ENCODE results near the gene SLC25A43.
A peak's percentile ranks its signal among the peaks of the same experiment; 100 is the strongest.

The SLC25A43 gene

DNA sequence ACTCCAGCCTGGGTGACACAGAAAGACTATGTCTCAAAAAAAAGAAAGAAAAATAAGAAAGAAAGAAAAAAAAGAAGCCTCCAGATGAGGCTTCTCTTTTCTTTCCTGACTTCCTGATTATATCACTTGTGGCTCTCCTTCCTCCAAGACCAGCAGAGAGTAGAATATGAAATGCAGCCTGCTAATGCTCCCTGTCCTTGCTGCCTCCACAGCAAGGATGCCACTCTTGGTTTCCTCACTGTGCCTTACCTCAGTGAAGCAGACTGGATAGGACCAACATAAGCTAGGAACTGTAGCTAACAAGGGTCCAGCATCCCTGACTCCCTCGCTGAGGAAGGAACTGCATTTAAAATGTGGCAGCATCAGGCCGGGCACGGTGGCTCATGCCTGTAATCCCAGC is 11.7 kb downstream of the SLC25A43 start:
- TF ChIP-seq, protein P1, sequence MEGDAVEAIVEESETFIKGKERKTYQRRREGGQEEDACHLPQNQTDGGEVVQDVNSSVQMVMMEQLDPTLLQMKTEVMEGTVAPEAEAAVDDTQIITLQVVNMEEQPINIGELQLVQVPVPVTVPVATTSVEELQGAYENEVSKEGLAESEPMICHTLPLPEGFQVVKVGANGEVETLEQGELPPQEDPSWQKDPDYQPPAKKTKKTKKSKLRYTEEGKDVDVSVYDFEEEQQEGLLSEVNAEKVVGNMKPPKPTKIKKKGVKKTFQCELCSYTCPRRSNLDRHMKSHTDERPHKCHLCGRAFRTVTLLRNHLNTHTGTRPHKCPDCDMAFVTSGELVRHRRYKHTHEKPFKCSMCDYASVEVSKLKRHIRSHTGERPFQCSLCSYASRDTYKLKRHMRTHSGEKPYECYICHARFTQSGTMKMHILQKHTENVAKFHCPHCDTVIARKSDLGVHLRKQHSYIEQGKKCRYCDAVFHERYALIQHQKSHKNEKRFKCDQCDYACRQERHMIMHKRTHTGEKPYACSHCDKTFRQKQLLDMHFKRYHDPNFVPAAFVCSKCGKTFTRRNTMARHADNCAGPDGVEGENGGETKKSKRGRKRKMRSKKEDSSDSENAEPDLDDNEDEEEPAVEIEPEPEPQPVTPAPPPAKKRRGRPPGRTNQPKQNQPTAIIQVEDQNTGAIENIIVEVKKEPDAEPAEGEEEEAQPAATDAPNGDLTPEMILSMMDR (conservative IDR thresholded peaks at IDR 0.05) = no peak

DNA sequence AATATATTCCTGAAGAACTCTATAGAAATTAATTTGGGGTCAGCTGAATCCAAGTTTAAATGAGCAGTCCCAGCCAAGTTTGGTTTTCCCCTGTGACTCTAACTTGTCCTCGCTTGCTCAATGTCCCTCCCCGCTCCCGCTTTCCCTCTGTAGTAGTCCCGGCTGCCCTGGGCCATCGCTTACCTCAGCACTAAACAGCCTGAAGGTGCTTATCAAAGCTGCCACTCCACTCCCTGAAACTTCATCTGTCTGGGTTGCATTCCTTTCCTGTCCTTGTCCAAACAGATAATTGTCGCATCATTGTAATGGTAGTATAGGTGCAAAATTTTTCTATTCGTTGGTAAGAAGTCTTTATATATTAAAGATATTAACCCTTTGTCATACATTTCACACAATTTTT is 12.8 kb downstream of the SLC25A43 start:
- H3K27ac ChIP-seq = no peak overlapping the region
- TF ChIP-seq, protein P1 (conservative IDR thresholded peaks at IDR 0.05) = no peak

More for the DNA sequence above, 11.7 kb downstream of the SLC25A43 start:
- no peak overlapping the region for H3K27ac ChIP-seq

DNA sequence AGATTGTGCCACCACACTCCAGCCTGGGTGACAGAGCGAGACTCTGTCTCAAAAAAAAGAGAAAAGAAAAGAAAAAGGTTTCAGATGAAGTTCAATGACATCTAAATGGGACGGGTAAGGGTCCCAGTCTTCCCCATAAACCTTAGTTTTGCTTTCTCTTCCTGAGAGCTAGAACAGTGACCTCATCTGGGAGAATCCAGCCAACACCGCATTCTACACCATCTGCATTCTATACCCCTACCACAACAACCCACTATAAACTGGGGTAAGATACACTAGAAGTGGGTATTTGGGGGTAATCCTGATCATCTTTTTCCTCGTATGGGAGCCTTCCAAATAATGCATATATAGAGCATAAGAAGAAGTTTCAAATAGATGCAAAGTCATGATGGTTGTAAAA is 18.2 kb downstream of the SLC25A43 start:
- TF ChIP-seq, protein P1 (conservative IDR thresholded peaks at IDR 0.05) = no peak
- H3K27ac ChIP-seq = no peak overlapping the region

DNA sequence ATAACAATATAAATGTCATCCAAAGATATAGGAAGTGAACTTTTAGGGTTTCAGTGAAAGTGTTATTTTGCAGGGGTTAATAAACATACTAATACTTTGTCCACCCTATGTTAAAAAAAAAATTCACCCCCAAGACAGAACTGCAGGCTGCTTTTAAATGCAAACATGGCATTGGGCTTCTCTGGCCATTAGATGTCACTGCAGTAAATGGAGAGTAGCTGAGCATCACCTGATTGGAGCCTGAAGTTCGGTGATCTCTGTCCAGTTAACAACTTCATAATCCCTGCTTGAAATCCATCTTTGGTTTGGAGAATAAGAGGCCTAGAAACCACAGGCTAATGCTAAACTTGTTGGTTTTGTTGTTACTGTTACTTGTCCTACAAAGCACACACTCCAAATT is 18.7 kb downstream of the SLC25A43 start:
- no peak overlapping the region for H3K27ac ChIP-seq
- TF ChIP-seq, protein P1 (conservative IDR thresholded peaks at IDR 0.05) = peak; percentile 45

DNA sequence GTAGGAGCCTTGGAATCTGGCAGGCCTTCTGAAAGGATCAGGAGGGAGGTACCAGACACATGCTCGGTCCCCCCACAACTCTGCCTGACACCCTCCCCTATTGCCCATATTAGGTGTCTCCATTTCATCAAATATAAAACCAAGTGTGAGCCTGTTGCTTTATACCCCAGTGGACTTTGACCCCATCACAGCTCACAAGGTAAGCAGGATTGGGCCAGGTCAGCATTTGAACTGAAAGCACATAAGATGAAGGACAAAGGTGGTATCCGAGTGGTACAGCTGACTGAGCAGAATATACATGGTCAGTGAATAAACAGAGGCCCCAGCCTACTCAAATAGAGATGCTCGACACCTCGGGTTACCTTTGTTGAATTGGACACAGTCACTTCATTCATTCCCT is 20.0 kb downstream of the SLC25A43 start:
- H3K27ac ChIP-seq = no peak overlapping the region
- TF ChIP-seq, protein P1 (conservative IDR thresholded peaks at IDR 0.05) = no peak

DNA sequence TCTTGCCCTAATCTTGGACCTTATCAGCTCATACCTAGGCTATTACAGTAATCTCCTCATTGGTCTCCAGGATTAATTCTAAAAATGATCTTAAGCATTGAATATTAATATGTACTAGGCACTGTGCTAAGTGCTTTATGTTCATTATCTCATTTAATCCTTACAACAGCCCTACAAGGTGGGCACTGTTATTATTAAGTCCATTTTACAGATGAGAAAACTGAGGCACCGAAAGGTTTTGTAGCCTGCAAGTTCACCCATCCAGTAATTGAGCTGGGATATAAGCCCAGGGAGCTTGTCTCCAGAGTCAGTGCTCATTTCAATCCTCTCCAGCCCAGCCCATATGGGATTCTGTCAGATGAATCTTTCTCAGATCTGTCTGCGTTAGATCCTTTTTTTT is 20.8 kb downstream of the SLC25A43 start:
- TF ChIP-seq, protein P1 (conservative IDR thresholded peaks at IDR 0.05) = no peak
- no peak overlapping the region for H3K27ac ChIP-seq

DNA sequence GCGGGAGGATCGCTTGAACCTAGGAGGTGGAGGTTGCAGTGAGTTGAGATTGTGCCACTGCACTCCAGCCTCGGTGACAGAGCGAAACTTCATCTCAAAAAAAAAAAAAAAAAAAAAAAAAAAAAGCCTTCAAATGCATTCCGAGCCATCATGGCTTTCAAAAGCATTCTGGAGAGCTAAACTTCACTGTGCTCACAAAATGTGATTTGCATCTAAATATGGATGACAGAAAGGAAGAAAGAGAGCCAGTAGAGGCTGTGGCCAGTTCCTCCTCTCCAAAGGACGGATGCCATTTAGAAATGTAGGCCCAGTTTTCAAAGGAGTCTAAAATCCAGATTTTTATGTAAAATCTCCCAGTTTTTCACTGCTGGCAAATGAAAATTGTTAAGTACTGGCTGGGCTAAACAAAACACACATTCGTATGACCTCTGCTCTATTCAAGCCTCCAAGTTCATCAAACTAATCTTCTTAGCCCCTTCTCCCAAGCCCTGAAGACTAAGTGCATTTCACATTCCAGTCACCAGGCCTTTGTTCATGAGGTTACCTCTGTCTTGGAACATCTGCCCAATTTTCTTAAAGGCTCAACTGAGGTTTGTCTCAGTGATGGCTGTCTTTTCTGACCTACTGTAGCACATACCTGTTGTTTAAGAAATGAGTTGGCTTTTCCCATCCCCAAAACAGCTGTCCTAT is 22.0 kb downstream of the SLC25A43 start:
- H3K27ac ChIP-seq = no peak overlapping the region
- TF ChIP-seq, protein P1 (conservative IDR thresholded peaks at IDR 0.05) = no peak

All from VCaP (cell line).